GM12878 (cell line): ENCODE data around the gene BEST3. TPM values are rescaled to one million over a fixed set of nuclear protein-coding genes. Genes with fewer than 3 reads are reported as not detected.

Source experiments
- ATAC-seq: fragments of 200-7000 bp; cut with Tn5 transposase; 3 replicates; pipeline ENCODE4 v1.9.1; 2020; ENCODE audit warnings: mild to moderate bottlenecking, moderate library complexity
- BruUV-seq: library from RNA; stranded (reverse); fragments of 400-500 nt; replicated peaks from 2 replicates; lab custom pipeline; 2021; lab: Mats Ljungman, UMichigan
- CTCF ChIA-PET: fragments of 300-600 bp; sonication (Branson Sonifier 250); formaldehyde crosslinking; extraction: SDS; loops from one replicate; lab custom pipeline; 2021; ENCODE audit warnings: inconsistent platforms; lab: Yijun Ruan, JAX
- POLR2A ChIA-PET: fragments of 350-600 bp; formaldehyde crosslinking; extraction: SDS; loops from one replicate; lab custom pipeline; 2021; ENCODE audit warnings: inconsistent platforms; lab: Charles Lee
- RAD21 ChIA-PET: fragments of 300-600 bp; sonication (Branson Sonifier 250); formaldehyde crosslinking; loops from one replicate; lab custom pipeline; 2023; ENCODE audit warnings: antibody characterized with exemption; ENCODE audit not compliant: unreplicated experiment; lab: Charles Lee
- SMC1A ChIA-PET: fragments of 300-600 bp; sonication (Branson Sonifier 250); formaldehyde crosslinking; loops from one replicate; lab custom pipeline; 2023; ENCODE audit not compliant: unreplicated experiment, uncharacterized antibody; lab: Charles Lee
- DNase-seq: peaks from one replicate; pipeline ENCODE4 v3.0.0-alpha.2; 2011; ENCODE audit warnings: low read depth, low spot score
- FAIRE-seq: peaks from 3 replicates; lab custom pipeline; 2011; peaks lifted over from hg19 to GRCh38; lab: Jason Lieb, UNC
- H2AFZ ChIP-seq: 2 replicates; pipeline ENCODE4 v1.6.0; 2011; ENCODE audit warnings: low read depth, low read length, control low read depth; ENCODE audit not compliant: control insufficient read depth
- H3K27ac ChIP-seq: 2 replicates; pipeline ENCODE4 v1.5.1; 2011; ENCODE audit warnings: control low read depth; ENCODE audit not compliant: control insufficient read depth, insufficient read depth
- H3K27me3 ChIP-seq, 2 experiments: replicated peaks in 1 of 2; 2 replicates each; pipeline versions ENCODE4 v1.6.0 to v1.6.1; 2011; ENCODE audit warnings: low read length in 1 of 2; ENCODE audit not compliant: control insufficient read depth in 2 of 2, insufficient read depth in 2 of 2
- H3K36me3 ChIP-seq, 2 experiments: 2 replicates each; pipeline ENCODE4 v1.5.1; 2011; ENCODE audit warnings: low read length in 1 of 2; ENCODE audit not compliant: control insufficient read depth in 2 of 2, insufficient read depth in 2 of 2
- H3K4me1 ChIP-seq: 2 replicates; pipeline ENCODE4 v1.6.1; 2011; ENCODE audit warnings: mild to moderate bottlenecking, low read length, moderate library complexity, mixed read lengths; ENCODE audit not compliant: control insufficient read depth, insufficient read depth
- H3K4me2 ChIP-seq: 2 replicates; pipeline ENCODE4 v1.6.0; 2011; ENCODE audit warnings: control low read depth; ENCODE audit not compliant: control insufficient read depth, insufficient read depth
- H3K4me3 ChIP-seq: fragments of 200-600 bp; sonication (generic); 2 replicates; pipeline ENCODE4 v1.5.1; 2016
- H3K79me2 ChIP-seq: 2 replicates; pipeline ENCODE4 v1.6.0; 2011; ENCODE audit warnings: low read length; ENCODE audit not compliant: control insufficient read depth, insufficient read depth
- H3K9ac ChIP-seq: 2 replicates; pipeline ENCODE4 v1.8.0; 2011; ENCODE audit warnings: low read length, control low read depth, mixed read lengths; ENCODE audit not compliant: control insufficient read depth, insufficient read depth
- H3K9me3 ChIP-seq: replicated peaks from 3 replicates; pipeline ENCODE4 v1.5.1; 2011; ENCODE audit warnings: mild to moderate bottlenecking, low read length; ENCODE audit not compliant: control insufficient read depth, insufficient read depth
- H4K20me1 ChIP-seq: 2 replicates; pipeline ENCODE4 v1.6.0; 2011; ENCODE audit not compliant: control insufficient read depth, insufficient read depth
- BACH1 ChIP-seq: fragments of 450-650 bp; IDR thresholded peaks from 2 replicates; pipeline ENCODE4 v1.6.1; 2017; ENCODE audit warnings: mild to moderate bottlenecking, borderline replicate concordance
- CREB1 ChIP-seq: IDR thresholded peaks from 2 replicates; pipeline ENCODE4 v1.6.1; 2012; ENCODE audit warnings: low read depth, mild to moderate bottlenecking, inconsistent platforms
- ETV6 ChIP-seq, 2 experiments: fragments of 450-650 bp in 1 of 2; IDR thresholded peaks in 1 of 2; conservative IDR thresholded peaks in 1 of 2; 2 replicates each; pipeline ENCODE4 v1.6.1; 2014; ENCODE audit warnings: antibody characterized with exemption in 1 of 2, borderline replicate concordance in 1 of 2, low read depth in 1 of 2, mild to moderate bottlenecking in 1 of 2, moderate library complexity in 1 of 2
- IKZF2 ChIP-seq, 2 experiments: fragments of 450-650 bp; IDR thresholded peaks; 2 replicates each; pipeline ENCODE4 v1.6.1; 2017; ENCODE audit warnings: mild to moderate bottlenecking in 2 of 2, moderate library complexity in 2 of 2
- JUNB ChIP-seq: IDR thresholded peaks from 2 replicates; pipeline ENCODE4 v1.6.1; 2016; ENCODE audit warnings: antibody characterized with exemption, mild to moderate bottlenecking
- KDM1A ChIP-seq: fragments of 200-600 bp; sonication (generic); IDR thresholded peaks from 2 replicates; pipeline ENCODE4 v1.6.1; 2016; ENCODE audit warnings: borderline replicate concordance
- LARP7 ChIP-seq: fragments of 450-650 bp; IDR thresholded peaks from 2 replicates; pipeline ENCODE4 v1.6.1; 2017; ENCODE audit warnings: mild to moderate bottlenecking
- MEF2B ChIP-seq: fragments of 450-650 bp; IDR thresholded peaks from 2 replicates; pipeline ENCODE4 v1.6.1; 2018; ENCODE audit warnings: mild to moderate bottlenecking, moderate library complexity; ENCODE audit not compliant: partially characterized antibody, poor library complexity, severe bottlenecking
- NFXL1 ChIP-seq: fragments of 450-650 bp; IDR thresholded peaks from 2 replicates; pipeline ENCODE4 v1.6.1; 2017; ENCODE audit warnings: antibody characterized with exemption, mild to moderate bottlenecking, borderline replicate concordance
- NKRF ChIP-seq: fragments of 450-650 bp; conservative IDR thresholded peaks from 2 replicates; pipeline ENCODE4 v1.6.1; 2017; ENCODE audit warnings: mild to moderate bottlenecking, moderate library complexity
- NR2C1 ChIP-seq: fragments of 450-650 bp; IDR thresholded peaks from 2 replicates; pipeline ENCODE4 v1.6.1; 2017; ENCODE audit warnings: antibody characterized with exemption, mild to moderate bottlenecking, moderate library complexity
- POLR2A ChIP-seq: IDR thresholded peaks from 2 replicates; pipeline ENCODE4 v1.6.1; 2011; ENCODE audit warnings: low read depth, mild to moderate bottlenecking, low read length
- POU2F2 ChIP-seq: IDR thresholded peaks from 3 replicates; pipeline ENCODE4 v1.6.1; 2011; ENCODE audit warnings: low read depth, mild to moderate bottlenecking, low read length, borderline replicate concordance
- STAT3 ChIP-seq: IDR thresholded peaks from 2 replicates; pipeline ENCODE4 v1.6.1; 2011; ENCODE audit warnings: low read depth, low read length, improper control_type of control experiment
- TAF1 ChIP-seq: IDR thresholded peaks from 2 replicates; pipeline ENCODE4 v1.6.1; 2011; ENCODE audit warnings: mild to moderate bottlenecking, low read depth, low read length, borderline replicate concordance
- TBL1XR1 ChIP-seq: IDR thresholded peaks from 2 replicates; pipeline ENCODE4 v1.6.1; 2012; ENCODE audit warnings: low read depth, low read length, improper control_type of control experiment
- ZNF592 ChIP-seq: fragments of 450-650 bp; IDR thresholded peaks from 2 replicates; pipeline ENCODE4 v1.6.1; 2017; ENCODE audit warnings: mild to moderate bottlenecking, moderate library complexity
- ZSCAN29 ChIP-seq: fragments of 450-650 bp; IDR thresholded peaks from 2 replicates; pipeline ENCODE4 v1.6.1; 2017; ENCODE audit warnings: mild to moderate bottlenecking, moderate library complexity
- WGBS: methylation state at CpG from one replicate; pipeline ENCODE4 v1.1.6; 2016; ENCODE audit warnings: low lambda C conversion rate; ENCODE audit not compliant: insufficient replicate concordance, insufficient coverage; ENCODE audit errors: missing lambda C conversion rate; 5-methylcytosine and 5-hydroxymethylcytosine counted together
- in situ Hi-C: fragments of 300-500 bp; cut with MboI; formaldehyde crosslinking; loops from 9 replicates; pipeline ENCODE4 v1.14.3; 2018; ENCODE audit warnings: mixed read lengths
- intact Hi-C: fragments of 100-400 bp; cut with micrococcal nuclease; formaldehyde crosslinking; loops from one replicate; pipeline ENCODE4 v1.14.2; 2022; ENCODE audit not compliant: unreplicated experiment
- polyA plus RNA-seq, 11 experiments: library from polyadenylated mRNA; depleted of rRNA in 4 of 11; unstranded in 6 of 11; stranded (reverse) in 5 of 11; fragments of >200 nt; fragmentation: Nextera tagmentation in 4 of 11; fragmentation: Illumina TruSeq in 1 of 11; extraction: Ambion mirVana in 4 of 11; extraction: Trizol in 1 of 11; gene quantifications; 1 replicate in 1 of 11; 2 replicates in 10 of 11; pipeline versions ENCODE4 v1.2.1 to v1.2.3, GENCODE V29; 2011 to 2016; ENCODE audit warnings: inconsistent platforms in 2 of 11, missing spikeins in 2 of 11, low read depth in 1 of 11
- total RNA-seq, 4 experiments: library from RNA; depleted of rRNA in 3 of 4; stranded (reverse); fragments of >200 nt in 3 of 4; fragmentation: Illumina TruSeq in 1 of 4; extraction: Trizol in 1 of 4; gene quantifications; 2 replicates each; pipeline versions ENCODE4 v1.2.1 to v1.2.3, GENCODE V29; 2013 to 2021
- TF ChIP-seq, protein P1 (sequence below): fragments of 450-650 bp; IDR thresholded peaks from 2 replicates; pipeline ENCODE4 v1.6.1; 2014; ENCODE audit warnings: mild to moderate bottlenecking

BEST3 gene
- total and polyA plus RNA-seq, 10 of the 15 experiments (the other 5 are each of a cell fraction or from before 2014, with no cell fraction given) = not detected

DNA sequence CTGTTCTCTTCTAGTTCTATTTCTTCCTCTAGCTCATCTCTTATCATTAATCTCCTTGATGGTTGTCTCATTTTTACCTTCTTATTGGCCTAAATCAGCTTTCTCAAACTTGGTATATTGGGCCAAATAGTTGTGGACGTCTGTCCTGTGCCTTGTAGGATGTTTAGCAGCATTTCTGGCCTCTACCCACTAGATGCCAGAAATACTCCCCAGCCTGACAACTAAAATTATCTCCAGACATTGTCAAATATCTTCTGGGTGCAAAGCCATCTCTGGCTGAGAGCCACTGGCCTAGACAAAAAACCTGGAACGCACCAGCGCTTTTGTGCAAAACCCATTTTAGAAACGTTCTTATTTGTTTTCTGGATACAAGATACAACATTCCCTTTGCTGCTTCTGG lies 49.6 kb downstream of the BEST3 start (continued):
- TF ChIP-seq STAT3 (no peak), BACH1 (no peak), IKZF2 (IDR thresholded peaks at IDR 0.05) (no peak)
- TF ChIP-seq, protein P1, sequence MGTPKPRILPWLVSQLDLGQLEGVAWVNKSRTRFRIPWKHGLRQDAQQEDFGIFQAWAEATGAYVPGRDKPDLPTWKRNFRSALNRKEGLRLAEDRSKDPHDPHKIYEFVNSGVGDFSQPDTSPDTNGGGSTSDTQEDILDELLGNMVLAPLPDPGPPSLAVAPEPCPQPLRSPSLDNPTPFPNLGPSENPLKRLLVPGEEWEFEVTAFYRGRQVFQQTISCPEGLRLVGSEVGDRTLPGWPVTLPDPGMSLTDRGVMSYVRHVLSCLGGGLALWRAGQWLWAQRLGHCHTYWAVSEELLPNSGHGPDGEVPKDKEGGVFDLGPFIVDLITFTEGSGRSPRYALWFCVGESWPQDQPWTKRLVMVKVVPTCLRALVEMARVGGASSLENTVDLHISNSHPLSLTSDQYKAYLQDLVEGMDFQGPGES = no peak

DNA sequence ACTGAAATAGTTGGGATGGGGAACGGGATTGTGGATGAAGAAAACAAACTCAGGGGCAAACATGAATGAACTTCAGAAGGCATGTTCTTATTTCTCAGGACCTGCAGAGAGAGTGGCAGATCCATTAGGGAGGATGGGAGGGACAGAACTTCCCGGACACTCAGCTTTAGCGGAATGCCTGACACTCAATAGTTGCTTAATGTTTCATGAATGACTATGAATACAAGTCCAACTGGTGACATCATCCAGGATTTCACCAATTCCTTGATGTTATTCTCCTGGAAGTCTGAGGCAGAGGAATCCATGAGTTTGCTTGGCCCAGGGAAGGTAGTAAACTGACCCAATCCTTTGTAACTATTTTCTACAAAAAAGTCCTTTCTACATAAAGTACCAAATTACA lies 50.6 kb downstream of the BEST3 start:
- CTCF ChIA-PET = interaction anchor here (1.2 to 3.1 kb wide), 2 partner anchors 9 to 18 kb away, joined by 3 to 18 read pairs; no protein-coding TSS in a partner anchor
- Histone ChIP-seq H3K27ac (no peak overlapping the region), H3K4me2 (no peak overlapping the region), H3K9ac (no peak overlapping the region), H3K4me1 (no peaks in the 10 kb centered on the region), H3K4me3 (no peak overlapping the region), H3K27me3 (peaks cover 0 to 1% of the 10 kb centered on the region in 2 experiments; a peak in 1 of 4 replicates), H3K9me3 (no peaks in the 10 kb centered on the region), H3K79me2 (no peaks in the 10 kb centered on the region), H2AFZ (no peak overlapping the region), H3K36me3 (no peaks in the 10 kb centered on the region), H4K20me1 (no peaks in the 10 kb centered on the region)
- BruUV-seq = no TSS peak
- FAIRE-seq (no peak), ATAC-seq (no peak), DNase-seq (no peak)
- intact Hi-C loops (no loop called here), in situ Hi-C loops (loop anchor here (10.0 kb wide), 1 partner anchor 504 kb away; no protein-coding TSS in a partner anchor)
- POLR2A ChIA-PET = no interaction called here
- 57% methylated on average over 3 of the region's 3 CpGs for WGBS
- RAD21 ChIA-PET = no interaction called here
- SMC1A ChIA-PET = no interaction called here
- TF ChIP-seq KDM1A = no peak
- TF ChIP-seq NR2C1 = no peak
- TF ChIP-seq POLR2A = no peak
- TF ChIP-seq LARP7 = no peak
- no peak for TF ChIP-seq ZNF592
- no peak for TF ChIP-seq NKRF
- TF ChIP-seq TAF1 = no peak
- no peak for TF ChIP-seq JUNB
- no peak for TF ChIP-seq ZSCAN29
- TF ChIP-seq MEF2B = no peak
- no peak for TF ChIP-seq NFXL1
- TF ChIP-seq TBL1XR1 = no peak
- TF ChIP-seq CREB1 = no peak
- TF ChIP-seq POU2F2 = no peak
- TF ChIP-seq ETV6 (conservative IDR thresholded peaks at IDR 0.05 in 1 of 2, IDR thresholded peaks at IDR 0.05 in 1 of 2; ENCODE audit: borderline replicate concordance in 1 of 2, low read depth in 1 of 2) = no peak
